ENCODE measurements around the gene UQCR10.
A peak's percentile ranks its signal among the peaks of the same experiment; 100 is the strongest.
"Not testable (repeated sequence)": the region's sequence is repeated elsewhere in the genome, so short reads cannot be mapped to it uniquely, and the experiment has no call there.

Gene UQCR10

DNA sequence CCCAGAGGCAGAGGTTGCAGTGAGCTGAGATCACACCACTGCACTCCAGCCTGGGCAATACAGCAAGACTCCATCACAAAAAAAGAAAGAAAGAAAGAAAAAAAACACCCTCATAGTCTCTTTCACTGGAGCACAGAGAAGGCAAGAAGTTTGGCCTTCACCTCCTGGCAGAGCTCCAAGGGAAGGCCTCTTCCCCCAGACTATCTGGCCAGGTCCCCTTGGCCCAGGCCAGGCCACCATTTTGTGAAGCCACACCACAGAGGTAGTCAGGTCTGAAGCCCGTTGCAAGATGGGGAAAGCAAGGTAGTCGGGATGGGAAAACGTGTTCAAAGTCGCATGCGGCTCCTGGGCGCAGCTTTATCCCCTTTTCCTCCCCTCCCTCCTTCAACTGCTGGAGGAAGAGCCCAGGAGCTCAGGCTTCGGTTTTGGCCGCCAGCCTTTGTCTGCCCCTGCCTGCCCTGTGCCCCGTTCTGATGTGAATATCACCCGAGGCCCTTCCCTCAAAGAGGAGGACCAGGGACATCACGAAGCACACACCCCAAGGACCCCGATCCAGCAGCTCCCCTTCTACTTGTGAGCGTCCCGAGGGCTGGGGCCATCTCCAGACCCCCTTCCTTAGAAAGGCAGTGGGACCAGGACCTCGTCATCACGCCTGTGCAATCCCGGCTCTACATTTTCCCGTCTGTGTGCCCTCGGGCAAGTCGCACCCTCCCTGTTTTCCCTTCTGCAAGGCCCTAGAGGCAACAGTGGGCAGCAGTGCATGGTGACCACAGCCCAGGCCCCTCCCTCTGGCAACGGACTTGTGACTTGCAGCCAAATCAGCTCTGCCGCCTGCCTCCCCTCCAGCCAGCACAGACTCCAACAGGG, 29.7 kb upstream of the UQCR10 start:
- no peak for DNase-seq

DNA sequence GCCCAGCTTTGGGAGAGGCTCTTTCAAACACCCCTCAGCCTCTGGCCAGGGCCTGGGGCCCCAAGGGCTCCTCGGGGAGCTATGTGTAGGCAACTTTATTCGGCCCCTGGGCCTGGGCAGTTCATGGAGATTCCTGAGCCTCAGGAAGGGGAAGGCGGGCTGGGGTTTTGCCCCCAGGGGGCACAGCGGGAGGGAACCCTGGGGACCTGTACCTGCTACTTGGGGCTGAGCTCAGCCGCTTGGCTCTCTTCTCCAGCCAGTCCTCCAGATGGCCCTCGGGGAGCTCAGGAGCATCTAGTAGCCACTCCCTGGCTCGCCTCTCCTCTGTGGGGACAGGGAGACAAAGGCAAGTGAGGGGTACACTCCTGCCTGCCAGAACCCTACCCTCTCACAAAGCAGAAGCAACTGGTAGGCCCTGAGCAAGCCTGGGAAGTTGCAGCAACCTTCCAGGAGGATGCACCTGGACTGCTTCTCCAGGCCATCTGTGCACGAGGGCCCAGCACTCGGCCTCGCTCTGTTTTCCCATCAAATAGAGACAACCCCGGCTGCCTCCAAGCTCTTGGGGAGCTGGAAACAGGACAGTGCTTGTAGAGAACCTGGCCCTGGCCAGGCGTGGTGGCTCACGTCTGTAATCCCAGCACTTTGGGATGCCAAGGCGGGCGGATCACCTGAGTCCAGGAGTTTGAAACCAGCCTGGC, 28.9 kb upstream of the UQCR10 start:
- DNase-seq: peak in 1 of 2 experiments; percentile 50

DNA sequence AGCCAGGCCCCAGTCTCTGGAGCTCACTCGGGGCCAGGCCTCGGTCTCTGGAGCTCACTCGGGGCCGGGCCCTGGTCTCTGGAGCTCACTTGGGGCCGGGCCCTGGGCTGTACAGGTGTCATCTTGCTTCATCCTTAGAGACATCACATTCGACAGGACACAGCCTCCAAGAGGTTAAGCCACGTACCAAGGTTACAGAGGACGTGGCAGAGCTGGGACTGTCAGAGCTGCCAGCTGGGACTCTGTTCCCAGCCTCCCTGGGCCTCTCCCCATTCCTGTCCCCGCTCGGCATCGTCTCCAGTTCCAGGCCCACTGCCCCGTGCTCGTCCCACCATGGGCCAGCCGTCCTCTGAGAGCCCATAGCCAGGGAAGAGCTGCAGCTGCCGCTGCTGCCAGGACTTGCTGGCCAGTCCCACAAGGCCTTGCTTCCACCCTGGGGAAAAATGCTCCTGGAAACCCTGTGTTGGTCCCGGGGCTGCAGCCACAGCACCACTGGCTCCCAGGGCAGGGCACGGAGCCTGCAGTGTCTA, 27.8 kb upstream of the UQCR10 start:
- DNase-seq: no peak

DNA sequence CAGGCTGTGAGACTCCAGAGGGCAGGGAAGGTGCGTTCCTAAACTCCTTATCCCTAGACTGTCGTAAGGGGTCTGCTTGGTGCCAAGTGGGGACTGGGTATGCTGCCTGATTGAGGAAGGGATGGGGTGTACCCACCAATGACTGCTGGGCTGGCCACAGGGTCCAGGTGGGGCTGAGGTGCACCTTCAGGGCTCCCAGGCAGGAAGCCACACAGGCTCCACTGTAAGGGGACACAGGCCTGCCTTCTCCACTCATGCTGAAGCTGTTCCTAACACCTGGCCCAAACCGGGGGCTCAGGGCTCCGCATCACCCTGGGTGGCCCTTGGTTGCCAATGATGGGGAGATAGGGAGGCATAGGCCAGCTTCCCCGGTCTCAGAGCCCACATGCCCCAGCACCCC, 27.0 kb upstream of the UQCR10 start:
- DNase-seq: no peak

DNA sequence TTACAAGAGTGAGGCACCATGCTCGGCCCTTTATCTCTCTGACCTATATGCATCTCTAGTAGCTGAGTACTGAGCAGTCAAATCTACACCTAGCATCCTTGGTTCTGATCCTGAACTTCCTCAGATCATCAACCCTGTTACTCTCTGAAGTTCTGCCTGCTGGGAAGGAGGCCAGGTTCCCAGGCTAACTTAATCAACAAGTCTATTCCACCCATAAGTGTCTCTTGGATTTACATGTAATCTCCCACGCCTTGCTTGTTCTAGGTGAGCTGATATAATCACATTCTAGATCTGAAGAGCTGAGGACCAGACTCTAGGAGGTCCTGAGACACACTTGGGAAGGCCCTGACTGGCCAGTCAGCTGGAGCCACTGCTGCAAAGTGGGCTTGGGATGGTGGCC, 25.2 kb upstream of the UQCR10 start:
- DNase-seq: no peak

DNA sequence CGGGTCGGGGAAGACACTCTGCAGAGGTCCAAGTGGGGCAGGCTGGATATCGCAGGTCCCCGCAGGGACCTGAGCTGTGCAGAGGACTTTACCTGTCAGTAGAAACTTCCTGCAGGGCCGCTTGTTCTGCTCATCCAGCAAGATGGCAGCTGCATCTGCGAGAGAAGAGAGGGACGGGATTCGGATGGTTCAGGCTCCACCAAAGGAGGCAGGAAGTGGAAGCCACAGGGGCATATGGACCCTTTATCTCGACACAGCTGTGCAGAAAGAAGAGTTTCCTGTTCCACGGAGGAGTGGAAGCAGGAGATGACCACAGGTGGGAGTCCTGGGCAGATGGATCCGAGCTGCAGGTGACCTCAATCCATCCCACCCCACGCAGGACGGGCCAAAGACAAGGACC, 24.8 kb upstream of the UQCR10 start:
- DNase-seq: no peak

DNA sequence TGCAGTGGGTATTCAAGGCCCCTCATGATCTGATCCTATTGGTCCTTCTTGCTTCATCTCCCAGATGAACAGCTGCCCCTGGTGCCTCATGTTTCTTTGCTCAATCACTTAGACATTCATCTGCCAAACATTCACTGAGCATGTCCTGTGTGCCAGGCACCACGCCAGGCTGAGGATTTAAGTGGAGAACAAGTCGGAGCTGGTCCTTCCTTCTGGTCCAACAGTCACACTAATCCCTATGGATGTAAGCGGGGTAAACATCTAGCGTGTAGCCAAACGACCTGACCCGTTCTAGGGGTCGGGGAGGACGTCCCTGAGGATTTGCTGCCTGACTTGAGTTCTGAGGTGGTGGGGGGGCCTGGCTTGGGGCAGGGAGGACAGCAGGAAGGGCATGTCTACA, 22.3 kb upstream of the UQCR10 start:
- DNase-seq: no peak

DNA sequence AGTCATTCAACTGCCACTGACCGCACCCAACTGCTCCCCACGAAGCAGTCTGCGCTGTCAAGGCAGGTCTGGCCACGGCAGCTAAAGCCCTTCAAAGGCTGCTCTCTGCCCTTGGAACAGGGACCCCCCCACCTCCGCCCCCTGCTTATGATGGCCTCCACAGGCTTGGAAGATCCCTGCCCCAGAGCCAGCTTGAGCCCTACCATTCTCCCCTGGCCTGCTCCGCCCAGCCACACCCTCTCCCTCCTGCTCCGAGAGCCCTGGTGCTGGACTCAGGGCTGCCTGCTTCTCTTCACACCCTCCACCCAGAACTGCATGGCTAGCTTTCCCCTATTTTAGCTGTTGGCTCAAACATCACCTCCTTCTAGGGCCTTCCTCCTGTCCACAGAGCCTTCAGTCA, 19.3 kb upstream of the UQCR10 start:
- DNase-seq: no peak

DNA sequence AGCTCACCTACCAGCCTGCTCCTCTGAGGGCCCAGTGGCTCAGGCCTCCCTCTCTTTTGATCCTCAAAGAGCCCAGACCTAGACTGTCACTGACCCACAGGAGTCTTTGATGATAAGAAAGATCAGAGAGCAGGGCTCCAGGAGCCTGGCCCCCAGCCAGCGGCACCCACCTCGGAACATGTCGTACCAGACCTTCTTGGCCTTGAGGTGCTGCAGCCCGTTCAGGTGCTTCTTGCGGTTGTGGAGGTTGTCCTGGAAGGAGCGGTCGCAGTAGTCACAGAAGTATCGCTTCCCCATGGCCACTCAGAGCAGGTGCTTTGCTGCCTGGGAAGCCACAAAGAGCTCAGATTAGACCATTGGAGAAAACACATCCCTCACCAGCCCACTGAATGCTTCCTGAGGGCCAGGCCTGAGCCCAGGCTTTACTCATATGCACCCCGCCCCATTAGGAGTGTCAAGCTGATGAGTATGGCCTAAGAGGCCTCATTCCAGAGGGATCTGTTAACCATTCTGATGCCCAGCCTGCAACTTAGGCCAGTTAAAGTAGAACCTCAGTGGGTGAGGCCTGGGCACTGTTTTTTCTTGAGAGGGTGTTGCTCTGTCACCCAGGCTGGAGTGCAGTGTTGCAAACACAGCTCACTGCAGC, 18.8 kb upstream of the UQCR10 start:
- DNase-seq: no peak

DNA sequence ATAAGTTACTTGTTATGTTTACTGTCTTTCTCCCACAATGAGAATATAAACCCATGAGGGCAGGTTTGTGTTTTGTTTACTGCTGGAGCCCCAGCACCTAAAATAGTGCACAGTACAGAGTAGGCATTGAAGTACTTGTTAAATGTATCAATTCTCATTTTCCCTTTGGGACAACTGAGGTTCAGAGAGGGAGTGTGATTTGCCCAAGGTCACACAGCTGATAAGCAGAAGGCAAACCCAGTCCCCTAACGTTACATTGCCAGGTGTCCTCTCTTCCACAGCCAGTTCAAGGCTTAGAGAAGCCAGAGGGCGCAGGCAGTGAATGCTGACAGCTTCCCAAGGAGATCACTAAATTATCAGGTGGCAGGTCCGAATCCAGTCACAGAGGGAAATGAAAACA, 17.1 kb upstream of the UQCR10 start:
- DNase-seq: no peak

DNA sequence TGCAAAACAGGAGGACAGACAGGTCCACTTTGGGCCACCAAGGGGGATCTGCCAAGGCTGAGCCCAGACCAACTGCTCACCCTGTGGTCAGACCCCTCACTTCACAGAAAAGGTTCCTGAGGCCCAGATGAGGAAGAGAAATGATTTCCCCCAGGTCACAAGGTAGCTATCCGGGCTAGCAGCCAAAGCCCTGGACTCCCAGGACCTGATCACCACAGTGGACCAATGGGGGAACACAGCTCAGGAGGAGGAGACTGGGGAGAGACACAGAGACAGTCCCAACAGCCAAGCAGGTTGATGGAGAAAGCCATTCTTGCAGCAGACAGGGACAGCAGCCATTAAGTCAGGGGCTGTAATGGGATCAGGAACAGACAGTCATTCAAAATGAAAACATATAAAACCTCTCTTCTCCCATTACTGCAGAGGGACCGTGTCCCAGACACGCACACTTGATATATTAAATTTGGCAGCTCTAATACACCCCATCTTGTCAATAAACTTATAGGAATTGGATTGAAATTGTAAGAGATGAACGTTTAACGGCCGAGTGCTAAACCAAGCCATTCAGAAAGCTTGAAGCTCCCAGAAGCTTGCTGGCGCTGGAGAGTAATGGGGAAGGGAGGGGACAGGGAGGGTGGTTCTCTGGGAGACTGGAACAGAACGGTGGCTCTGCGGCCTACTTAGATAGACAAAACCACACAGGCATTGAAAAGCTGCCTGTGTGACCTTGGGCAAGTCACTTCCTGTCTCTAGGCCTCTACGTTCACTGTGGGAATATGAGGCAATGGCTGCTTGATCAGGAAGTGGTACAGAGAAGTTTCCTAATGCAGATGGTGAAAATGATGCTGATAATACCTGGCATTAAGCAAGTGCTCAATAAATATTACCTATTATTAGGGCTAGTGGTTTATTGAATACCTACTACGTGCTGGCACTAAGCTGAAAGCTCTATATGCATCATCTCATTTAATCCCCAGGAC, 16.3 kb upstream of the UQCR10 start:
- DNase-seq: no peak

DNA sequence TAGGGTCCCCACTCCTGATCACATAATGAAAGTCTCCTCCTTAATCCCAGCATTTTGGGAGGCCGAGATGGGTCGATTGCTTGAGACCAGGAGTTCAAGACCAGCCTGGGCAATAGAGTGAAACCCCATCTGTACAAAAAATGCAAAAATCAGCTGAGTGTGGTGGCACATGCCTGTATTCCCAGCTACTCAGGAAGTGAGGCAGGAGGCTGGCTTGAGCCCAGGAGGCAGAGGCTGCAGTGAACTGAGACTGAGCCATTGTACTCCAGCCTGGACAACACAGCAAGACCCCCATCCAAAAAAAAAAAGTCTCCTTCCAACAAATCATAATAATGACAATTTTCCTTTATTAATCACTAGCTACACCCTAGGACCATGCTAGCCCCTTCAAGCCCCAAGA, 15.5 kb upstream of the UQCR10 start:
- no peak for DNase-seq

DNA sequence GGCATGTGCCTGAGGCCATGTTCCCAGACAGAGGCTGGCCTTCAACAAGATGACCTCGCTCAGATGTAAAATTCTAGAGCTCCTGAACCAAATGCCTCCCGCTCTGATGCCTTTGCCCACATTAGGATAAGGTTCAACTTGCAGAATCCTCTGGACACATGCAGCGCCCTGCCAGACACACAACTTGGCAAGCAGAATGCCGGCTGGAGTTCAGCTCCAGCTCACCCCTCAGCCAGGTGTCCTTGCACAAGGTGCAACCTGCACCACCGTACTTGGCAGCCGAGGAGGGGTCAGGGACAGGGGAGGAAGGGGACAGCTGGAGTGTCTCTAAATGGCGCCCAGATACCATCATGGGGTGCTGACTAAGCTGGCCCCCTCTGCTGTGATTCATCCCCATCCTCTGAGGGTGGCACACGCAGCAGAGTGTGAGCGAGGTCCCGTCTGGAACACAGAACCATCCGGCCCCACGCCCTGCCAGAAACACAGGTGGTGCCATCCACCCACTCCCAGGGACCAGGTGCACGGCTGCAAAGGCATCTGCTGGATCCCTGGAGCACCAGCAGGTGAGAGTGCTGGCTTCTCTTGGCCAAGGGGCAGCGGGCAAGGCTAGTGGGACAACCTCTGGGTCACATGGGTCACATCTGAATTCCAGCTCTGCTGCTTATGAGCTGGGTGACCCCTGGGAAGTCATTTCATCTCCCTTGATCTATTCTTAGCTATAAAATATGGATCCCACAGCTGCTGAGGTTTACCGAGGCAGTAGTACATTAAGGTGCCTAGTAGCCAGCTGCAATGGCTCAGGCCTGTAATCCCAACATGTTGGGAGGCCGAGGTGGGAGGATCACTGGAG, 13.1 kb upstream of the UQCR10 start:
- DNase-seq: no peak

DNA sequence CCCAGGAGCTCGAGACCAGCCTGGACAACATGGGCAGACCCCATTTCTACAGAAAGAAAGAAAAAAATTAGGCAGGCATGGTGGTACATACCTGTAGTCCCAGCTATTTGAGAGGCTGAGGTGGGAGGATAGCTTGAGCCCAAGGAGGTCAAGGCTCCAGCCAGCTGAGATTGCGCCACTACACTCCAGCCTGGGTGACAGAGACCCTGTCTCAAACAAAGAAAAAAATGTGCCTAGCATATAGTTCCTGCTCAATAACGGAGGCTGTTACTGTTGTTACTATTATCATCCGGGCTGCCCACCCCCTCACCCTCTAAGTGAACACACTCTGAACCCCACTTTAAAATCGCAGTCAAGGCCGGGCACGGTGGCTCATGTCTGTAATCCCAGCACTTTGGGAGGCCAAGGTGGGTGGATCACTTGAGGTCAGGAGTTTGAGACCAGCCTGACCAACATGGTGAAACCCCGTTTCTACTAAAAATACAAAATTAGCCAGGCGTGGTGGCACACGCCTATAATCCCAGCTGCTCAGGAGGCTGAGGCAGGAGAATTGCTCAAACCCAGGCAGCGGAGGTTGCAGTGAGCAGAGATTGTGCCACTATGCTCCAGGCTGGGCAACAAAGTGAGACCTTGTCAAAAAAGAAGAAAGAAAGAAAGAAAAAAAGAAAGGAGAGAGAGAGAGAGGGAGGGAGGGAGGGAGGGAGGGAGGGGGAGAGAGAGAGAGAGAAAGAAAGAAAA, 12.3 kb upstream of the UQCR10 start:
- DNase-seq: not testable (repeated sequence)

DNA sequence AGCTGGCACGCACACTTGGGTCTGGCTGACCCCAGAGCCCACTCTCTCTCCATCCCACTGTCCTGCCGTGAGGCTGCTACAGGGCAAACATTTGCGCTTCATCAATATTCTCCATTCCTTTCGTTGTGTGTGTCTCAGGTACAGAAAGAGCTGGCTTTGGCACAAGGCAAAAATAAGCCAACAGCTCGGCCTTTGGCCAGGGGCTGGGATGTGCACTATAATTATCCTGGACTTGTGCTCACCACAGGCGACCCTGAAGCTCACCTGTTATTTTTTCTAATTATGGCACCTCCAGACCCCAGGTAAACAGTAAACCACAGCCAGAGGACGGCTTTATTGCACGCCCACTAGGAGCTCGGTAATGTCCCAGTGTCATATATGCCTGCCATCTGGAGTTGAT, 11.3 kb upstream of the UQCR10 start:
- DNase-seq: peak in 1 of 2 experiments; percentile 7

DNA sequence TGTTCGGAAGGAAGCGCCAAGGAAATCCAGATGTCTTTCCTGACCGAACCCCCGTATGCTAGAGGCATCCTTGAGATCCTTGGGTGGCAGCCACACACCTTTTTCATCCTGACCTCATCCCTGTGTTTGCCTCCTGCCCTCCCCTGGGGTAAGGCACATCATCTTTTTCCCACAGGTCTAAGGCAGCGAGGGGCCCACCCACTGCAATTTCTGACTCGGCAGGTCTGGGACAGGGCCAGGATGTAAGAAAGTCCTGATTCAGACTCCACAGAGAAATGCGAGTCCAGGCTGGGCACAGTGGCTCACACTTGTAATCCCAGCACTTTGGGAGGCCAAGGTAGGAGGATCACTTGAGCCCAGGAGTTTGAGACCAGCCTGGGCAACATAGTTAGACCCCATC, 10.8 kb upstream of the UQCR10 start:
- DNase-seq: no peak

DNA sequence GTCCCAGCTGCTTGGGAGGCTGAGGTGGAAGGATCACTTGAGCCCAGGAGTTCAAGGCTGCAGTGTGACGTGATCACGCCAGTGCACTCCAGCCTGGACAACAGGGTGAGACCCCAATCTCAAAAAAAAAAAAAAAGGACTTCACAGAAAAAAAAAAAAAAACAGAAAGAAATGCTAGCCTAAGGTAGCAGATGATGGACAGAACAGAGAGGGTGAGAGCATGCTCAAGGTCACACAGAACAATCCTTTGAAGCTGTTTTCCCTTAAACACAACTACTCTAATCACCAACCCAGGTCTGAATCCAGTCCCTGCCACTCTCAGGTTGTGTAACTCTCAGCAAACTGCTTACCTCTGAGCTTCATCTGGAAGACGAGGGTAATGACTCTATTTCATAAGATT, 10.1 kb upstream of the UQCR10 start:
- no peak for DNase-seq

DNA sequence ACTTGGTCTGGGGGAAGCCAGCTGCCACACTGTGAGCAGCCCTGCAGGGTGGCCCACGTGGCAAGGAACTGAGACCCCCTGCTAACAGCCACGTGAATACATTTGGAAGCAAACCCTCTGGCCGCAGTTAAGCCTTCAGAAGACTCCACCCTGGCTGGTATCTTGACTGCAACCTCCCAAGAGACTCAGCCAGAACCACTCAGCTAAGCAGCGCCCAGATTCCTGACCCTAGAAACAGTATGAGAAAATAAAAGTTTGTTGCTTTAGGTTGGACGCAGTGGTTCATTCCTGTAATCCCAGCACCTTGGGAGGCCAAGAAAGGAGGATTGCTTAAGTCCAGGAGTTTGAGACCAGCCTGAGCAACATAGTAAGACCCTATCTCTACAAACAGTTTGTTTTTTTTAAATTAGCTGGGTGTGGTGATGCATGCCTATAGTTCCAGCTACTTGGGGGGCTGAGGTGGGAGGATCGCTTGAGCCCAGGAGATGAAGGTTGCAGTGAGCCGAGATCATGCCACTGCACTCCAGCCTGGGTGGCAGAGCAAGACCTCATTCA, 9.0 kb upstream of the UQCR10 start:
- no peak for DNase-seq

DNA sequence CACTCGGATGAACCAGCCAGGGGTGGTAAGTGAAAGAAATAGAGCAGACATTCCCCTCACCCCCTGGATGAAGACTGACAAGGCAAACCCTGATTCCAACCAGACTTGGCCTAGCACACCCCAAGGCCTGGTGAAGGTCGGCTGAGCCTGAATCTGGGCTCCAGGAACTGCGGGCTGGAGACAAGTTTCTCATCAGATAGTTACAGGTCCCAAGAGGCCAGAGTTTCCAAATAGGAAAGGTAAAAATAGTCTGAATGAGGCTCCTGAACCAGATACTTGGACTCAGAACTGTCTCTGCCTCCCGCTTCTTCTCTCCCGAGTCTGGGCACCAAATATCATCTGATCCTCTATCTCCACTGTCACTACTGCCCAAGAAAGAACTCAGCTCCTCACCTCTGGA, 8.2 kb upstream of the UQCR10 start:
- DNase-seq: no peak

DNA sequence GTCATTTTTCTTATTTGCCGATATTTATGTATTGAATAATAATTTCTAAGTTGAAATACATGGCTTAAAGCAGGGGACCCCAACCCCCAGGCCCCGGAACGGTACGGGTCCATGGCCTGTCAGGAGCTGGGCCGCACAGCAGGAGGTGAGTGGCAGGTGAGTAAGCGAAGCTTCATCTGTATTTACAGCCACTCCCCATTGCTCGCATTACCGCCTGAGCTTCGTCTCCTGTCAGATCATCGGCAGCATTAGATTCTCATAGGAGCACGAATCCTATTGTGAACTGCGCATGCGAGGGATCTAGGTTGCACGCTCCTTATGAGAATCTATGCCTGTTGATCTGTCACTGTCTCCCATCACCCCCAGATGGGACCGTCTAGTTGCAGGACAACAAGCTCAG, 4.9 kb upstream of the UQCR10 start:
- no peak for DNase-seq

All from cerebellar nuclear complex (tissue), 1 donor.